IPS-18c (cell line): Measurements from ENCODE around the gene PNMA1.

Source experiments
- H3K4me3 ChIP-seq: 2 replicates; pipeline ENCODE4 v1.7.0; 2013; ENCODE audit warnings: low read depth, mild to moderate bottlenecking, low read length, moderate library complexity; ENCODE audit not compliant: insufficient read depth
- H3K9me3 ChIP-seq: one replicate; pipeline ENCODE4 v1.6.1; 2013; ENCODE audit warnings: mild to moderate bottlenecking, low read length, moderate library complexity; ENCODE audit not compliant: control insufficient read depth, insufficient read depth

Gene PNMA1

DNA sequence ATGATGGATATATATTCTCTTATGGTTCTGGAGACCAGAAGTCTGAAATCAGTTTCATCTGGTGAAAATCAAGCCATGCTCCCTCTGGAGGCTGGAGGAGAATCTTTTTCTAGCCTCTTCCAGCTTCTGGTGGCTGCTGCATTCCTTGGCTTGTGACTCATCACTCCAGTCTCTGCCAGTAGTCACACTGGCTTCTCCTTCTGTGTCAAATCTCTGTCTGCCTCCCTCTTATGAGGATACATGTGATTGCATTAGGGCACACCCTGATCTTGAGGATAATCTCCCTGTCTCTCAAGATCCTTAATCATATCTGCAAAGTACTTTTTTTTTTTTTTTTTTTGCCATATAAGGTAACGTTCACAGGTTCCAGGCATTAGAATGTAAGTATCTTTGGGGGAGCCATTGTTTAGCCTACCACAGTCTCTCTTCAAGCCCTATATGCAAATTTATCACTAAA lies 51.7 kb downstream of the PNMA1 start:
- Histone ChIP-seq H3K4me3 (no peak overlapping the region), H3K9me3 (no peaks in the 10 kb centered on the region)

DNA sequence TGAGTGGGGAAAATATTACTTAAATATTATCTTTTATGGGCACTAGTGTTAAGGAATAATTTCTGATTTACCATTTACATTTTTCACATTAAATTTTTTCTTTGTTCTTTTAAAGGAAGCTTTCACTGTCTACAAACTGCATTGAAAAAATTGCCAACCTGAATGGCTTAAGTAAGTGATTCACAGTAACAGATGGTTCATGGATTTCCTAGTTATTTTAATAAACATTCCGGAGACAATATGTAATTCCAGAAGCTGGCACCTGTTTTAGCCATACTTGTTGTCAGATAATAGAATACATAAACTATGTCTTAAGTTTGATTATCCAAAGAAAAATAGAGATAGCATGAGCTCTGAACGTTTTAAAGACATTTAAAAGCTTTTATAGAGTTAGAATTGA lies 52.3 kb downstream of the PNMA1 start:
- no peaks in the 10 kb centered on the region for H3K9me3 ChIP-seq
- H3K4me3 ChIP-seq: no peak overlapping the region
